ENCODE data around the gene PER1.

The PER1 gene

GRCh38 chr17:8141741-8142140 is 10.5 kb downstream of the PER1 start:
- no peak for DNase-seq (ENCODE audit: low read depth in 2 of 2)

- no peak for DNase-seq (ENCODE audit: low read depth in 2 of 2)
Observed at GRCh38 chr17:8141045-8141444, 11.2 kb downstream of the PER1 start.

DNA sequence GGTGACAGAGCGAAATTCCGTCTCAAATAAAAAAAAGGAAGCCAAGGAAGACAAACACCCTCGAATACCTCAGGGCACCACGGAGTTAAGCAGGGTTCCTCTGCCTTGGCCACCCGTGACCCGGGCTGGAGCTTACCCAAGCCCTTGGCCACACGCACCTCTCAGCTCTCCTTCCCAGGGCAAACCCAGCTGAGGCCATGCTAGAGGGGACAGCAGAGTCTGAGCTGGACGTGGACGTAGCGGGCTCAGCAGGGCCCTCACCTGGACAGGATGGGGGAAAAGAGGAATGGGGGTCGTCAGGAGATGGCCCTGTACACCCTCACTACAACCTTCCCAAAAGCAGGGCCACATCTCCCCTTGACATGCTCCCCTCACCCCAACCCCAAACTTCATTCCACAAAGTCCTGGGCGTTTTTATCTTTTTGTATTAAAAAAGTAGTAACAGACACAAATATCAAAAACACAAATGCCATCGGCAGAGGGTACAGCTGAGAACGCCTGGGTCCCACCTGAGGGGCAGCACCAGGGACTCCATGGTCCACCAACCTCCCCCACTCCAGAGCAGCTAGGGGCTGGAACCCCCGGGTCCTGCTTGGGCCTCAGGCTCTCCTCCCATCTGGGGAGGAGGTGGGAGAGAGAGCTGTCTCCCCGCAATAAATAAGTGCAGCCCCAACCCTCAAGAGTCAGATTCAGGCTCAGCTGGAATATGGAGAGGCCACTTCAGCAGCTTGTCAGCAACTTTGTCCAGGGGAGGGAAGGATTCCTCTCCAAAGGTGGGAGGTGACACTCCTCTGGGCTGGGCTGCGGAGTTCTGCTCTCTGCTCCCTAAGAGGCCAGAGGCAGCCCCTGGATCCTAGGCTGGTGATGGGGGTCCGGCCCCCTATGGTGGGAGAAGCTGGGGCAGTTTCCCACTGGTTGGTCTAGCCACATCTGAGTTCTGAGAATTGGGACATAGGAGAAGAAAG is 11.9 kb downstream of the PER1 start:
- DNase-seq (ENCODE audit: low read depth in 2 of 2), result no peak

DNA sequence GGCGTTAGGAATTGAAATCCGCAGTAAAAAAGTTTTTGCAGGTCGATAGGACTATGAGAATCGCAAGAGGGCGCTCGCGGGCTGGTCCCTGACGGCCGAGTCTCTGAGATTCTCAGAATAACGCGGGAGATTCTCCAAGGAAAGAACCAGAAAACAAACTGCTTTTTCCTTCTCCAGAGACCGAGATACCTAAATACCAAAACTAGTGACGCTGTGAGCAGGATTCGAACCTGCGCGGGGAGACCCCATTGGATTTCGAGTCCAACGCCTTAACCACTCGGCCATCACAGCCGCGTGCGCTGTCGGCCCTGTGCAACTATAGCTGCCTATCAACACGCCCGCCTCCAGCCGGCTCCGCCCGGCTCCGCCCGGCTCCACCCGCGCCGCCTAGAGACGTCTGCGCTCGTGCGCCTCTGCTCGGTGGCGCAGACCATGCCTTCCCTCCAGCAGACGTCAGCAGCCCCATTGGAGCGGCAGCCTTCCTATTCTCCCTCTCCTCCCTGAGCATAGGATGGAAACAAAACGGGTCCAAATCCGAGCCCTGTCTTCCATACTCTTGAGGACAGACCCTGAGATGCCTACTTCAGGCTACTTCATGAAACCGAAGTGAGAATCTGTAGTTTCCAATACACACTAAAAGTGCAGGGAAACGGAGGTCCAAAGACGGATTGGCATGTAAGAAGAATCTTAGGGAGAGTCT is 13.4 kb downstream of the PER1 start:
- DNase-seq (ENCODE audit: low read depth in 2 of 2), result peak; percentile 96 to 97

GRCh38 chr17:8138374-8138671 is 13.9 kb downstream of the PER1 start:
- no peak for DNase-seq (ENCODE audit: low read depth in 2 of 2)

- no peak for DNase-seq (ENCODE audit: low read depth in 2 of 2)
Observed at GRCh38 chr17:8137645-8138373, 14.4 kb downstream of the PER1 start.

- no peak for DNase-seq (ENCODE audit: low read depth in 2 of 2)
Observed at GRCh38 chr17:8133941-8134340, 18.3 kb downstream of the PER1 start.

DNA sequence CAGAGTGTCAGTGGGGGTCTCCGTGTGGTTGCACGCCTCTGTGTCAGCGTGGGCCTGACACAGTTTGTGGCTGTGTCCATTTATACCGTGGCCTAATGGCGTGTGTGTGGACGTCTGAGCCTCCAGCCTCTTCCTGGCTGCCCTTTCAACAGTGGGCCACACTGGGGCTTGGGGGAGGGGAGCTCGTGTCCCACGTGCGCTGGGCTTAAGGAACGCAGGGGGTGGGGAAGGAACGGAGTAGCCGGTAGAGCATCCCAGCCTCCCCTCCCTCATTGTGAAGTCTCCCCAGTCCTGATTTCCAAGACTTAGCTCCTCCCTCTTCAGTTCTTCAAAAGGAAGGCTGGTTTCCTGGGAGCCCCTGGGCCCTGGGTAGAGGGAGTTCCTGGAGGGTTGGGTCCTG is 18.8 kb downstream of the PER1 start:
- DNase-seq (ENCODE audit: low read depth in 2 of 2), result no peak

GRCh38 chr17:8131844-8132441 is 20.3 kb downstream of the PER1 start:
- DNase-seq (ENCODE audit: low read depth in 2 of 2), result no peak

DNA sequence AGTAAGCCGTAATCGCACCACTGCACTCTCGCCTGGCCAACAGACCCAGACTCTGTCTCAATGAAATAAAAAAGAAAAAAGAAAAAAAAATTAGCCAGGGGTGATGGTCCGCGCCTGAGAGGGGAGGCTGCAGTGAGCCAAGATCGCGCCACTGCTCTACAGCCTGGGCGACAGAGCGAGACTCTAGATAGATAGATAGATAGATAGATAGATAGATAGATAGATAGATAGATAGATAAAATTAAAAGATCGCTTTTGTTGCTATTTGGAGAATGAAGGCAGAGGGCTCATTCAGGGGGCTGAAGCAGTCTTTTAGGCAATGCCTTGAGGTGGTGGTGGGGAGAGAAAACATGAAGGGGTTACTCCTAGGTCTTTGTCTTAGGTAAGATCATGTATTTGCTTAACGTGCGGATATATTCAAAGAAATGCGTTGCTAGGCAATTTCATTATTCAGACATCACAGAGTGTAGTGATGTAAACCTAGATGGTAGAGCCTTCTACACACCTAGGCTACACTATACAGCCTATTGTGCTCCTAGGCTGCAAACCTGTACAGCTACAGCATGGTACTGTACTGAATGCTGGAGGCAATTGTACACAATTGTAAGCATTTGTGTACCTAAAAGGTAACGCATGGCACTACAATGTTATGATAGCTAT is 23.9 kb downstream of the PER1 start:
- no peak for DNase-seq (ENCODE audit: low read depth in 2 of 2)

DNA sequence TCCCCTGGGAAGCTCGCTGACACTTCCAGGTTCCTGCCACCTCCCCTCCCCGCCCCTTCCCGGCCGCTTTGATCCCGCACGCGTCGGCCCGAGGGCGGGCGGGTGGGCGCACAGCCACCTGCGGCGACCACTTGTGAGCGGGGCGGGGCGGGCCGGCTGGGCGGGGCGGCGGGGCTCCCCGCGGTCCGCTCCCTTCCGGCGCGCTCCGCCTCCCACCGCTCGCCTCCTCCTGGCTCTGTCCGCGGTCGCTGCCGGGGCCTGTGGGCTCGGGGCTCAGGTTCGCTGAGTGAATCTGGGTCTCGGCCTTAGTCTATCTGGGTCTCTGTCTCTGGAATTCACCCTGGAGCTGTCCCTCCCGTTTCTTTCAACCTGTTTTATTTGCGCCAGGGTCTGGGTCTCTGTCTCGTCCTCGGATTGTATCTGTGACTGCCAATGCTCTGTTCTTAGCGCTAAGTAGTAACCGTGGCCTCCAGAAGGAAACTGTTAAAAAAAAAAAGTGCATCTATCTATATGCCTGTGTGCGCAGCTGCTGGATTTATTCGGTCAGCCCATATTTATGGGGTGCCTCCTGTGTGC is 25.6 kb downstream of the PER1 start:
- DNase-seq (ENCODE audit: low read depth in 2 of 2), result no peak

- DNase-seq (ENCODE audit: low read depth in 2 of 2), result no peak
Observed at GRCh38 chr17:8125947-8126490, 26.2 kb downstream of the PER1 start.

GRCh38 chr17:8125154-8125946 is 26.9 kb downstream of the PER1 start:
- peak in 1 of 2 experiments; percentile 48 for DNase-seq (ENCODE audit: low read depth in 2 of 2)

DNA sequence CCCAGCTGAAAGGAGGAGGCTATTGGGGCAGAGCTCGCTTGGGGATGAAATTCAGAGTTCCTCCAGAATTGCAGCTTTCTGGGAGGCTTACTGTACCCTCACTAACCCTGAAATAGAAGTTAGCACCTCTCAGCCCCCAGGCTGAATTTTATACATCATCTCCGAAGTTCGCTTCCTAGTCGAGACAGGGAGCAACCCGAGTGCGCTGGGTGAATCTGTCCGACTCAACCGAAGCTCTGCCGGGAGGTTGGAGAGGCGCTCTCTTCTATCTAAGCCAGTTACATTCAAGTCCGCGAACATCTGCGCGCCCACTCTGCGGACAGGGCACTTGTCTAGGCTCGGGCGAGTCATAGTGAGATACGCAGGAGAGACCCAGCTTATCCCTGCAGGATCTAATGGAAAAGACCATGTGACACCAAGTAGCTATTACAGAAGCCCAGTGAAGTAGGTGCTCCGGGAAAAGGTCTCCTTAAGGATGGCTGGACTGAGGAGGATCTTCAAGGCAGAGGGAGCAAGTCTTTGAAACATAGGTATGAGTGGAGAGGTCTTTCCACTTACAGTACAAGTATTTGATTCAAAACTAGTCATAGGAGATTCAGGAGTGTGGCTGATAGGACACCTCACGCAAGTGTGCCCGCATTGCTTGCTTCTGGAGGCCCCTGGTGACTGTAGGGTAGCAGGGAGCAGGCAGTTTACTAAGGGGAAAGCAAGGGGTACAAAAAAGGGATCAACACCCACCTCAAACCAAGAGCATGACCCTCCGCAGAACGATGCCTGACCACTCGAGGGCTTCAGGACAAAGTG is 27.7 kb downstream of the PER1 start:
- DNase-seq (ENCODE audit: low read depth in 2 of 2), result no peak

DNA sequence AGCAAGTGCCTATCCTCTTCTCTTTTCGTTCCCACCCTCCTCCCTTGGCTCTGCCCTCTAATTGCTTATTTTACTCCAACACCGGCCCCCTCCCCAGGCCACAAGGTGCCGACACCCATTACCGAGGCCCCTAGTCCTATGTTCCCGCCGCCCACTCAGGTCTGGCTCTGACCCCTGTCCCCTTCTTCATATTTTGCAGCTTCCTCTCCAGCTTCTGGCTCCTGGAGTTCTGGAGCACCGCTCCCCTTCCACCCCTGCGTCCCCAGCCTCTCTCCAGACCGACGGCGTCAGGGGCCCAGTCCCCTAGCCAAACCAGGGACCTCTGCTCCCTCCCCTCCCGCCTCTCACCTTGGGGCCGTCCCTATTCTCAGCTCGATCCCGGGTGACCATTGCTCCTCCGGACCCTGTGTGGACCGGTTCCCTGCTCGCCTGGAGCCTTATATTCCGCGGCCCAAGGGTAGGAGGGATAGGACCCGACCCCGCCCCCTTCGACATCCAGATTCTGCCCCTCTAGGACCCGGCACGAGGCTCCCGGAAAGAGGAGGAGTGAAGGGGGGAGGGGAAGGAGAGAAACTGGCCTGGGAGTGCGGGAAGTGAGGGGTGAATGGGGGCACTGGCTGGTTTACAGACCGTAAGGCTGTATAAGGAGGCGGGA is 28.4 kb downstream of the PER1 start, which contains the start of gene HES7:
TSS of gene HES7 (minus strand) at position 412 of the 655 bp plus-strand sequence. CDS start at position 390, 22 bp downstream.
- DNase-seq (ENCODE audit: low read depth in 2 of 2), result no peak

GRCh38 chr17:8122924-8123694 is 29.1 kb downstream of the PER1 start:
- no peak for DNase-seq (ENCODE audit: low read depth in 2 of 2)

GRCh38 chr17:8122422-8122923 is 29.7 kb downstream of the PER1 start:
- no peak for DNase-seq (ENCODE audit: low read depth in 2 of 2)

Measured in fibroblast of skin of left biceps (primary cell).